T-cell (primary cell): ENCODE measurements around the gene MARCKS. TPM values are rescaled to one million over a fixed set of nuclear protein-coding genes. Genes with fewer than 3 reads are reported as not detected.

ENCODE experiments used
- ATAC-seq, 4 experiments: fragments of 200-7000 bp in 3 of 4; fragments of 150-1000 bp in 1 of 4; cut with Tn5 transposase; replicated peaks in 1 of 4; 1 replicate in 3 of 4; 2 replicates in 1 of 4; pipeline ENCODE4 v1.10.0; 2021; ENCODE audit warnings: moderate library complexity in 3 of 4, mild to moderate bottlenecking in 2 of 4, moderate number of reproducible peaks in 1 of 4
- CTCF ChIA-PET, 2 donors: fragments of 300-600 bp; sonication (Branson Sonifier 250); formaldehyde crosslinking; loops; one replicate each; lab custom pipeline; 2022; ENCODE audit warnings: antibody characterized with exemption in 2 of 2; lab: Charles Lee
- POLR2A ChIA-PET, 2 donors: fragments of 300-600 bp; sonication (Branson Sonifier 250); formaldehyde crosslinking; loops; one replicate each; lab custom pipeline; 2022; ENCODE audit warnings: antibody characterized with exemption in 2 of 2; lab: Charles Lee
- DNase-seq, 35 experiments: peaks; one replicate each; pipeline versions ENCODE4 v3.0.0 to v3.0.0-alpha.2; 2013 to 2023
- H3K27ac ChIP-seq: one replicate; pipeline ENCODE4 v1.5.1; 2013; ENCODE audit warnings: low read length
- H3K27me3 ChIP-seq, 2 experiments: replicated peaks in 1 of 2; 1 replicate in 1 of 2; 2 replicates in 1 of 2; pipeline versions ENCODE4 v1.6.1 to v1.7.0; 2013; ENCODE audit warnings: low read length in 1 of 2, mixed read lengths in 1 of 2; ENCODE audit not compliant: control insufficient read depth in 2 of 2, insufficient read depth in 2 of 2; ENCODE audit errors: extremely low read depth in 1 of 2
- H3K36me3 ChIP-seq, 2 donors: 1 replicate in 1 of 2; 2 replicates in 1 of 2; pipeline versions ENCODE4 v1.6.1 to v1.7.0; 2013; ENCODE audit warnings: low read length in 1 of 2; ENCODE audit not compliant: control insufficient read depth in 2 of 2, insufficient read depth in 1 of 2; ENCODE audit errors: extremely low read depth in 1 of 2
- H3K4me1 ChIP-seq, 2 experiments: 1 replicate in 1 of 2; 2 replicates in 1 of 2; pipeline versions ENCODE4 v1.6.1 to v1.7.0; 2013; ENCODE audit warnings: low read length in 2 of 2, mixed read lengths in 1 of 2; ENCODE audit not compliant: insufficient read depth in 2 of 2, control insufficient read depth in 1 of 2; ENCODE audit errors: extremely low read depth in 1 of 2
- H3K4me3 ChIP-seq, 2 donors: 1 replicate in 1 of 2; 2 replicates in 1 of 2; pipeline versions ENCODE4 v1.5.1 to v1.7.0; 2013; ENCODE audit warnings: mild to moderate bottlenecking in 2 of 2, low read length in 1 of 2, moderate library complexity in 1 of 2; ENCODE audit not compliant: control insufficient read depth in 1 of 2; ENCODE audit errors: extremely low read depth in 1 of 2
- H3K9me3 ChIP-seq: 2 replicates; pipeline ENCODE4 v1.7.0; 2013
- H3K27ac Mint-ChIP-seq, 2 donors: one replicate each; pipeline ENCODE4 v1.8.0; 2020 to 2021; ENCODE audit warnings: mild to moderate bottlenecking in 2 of 2, mixed read lengths in 2 of 2
- H3K27me3 Mint-ChIP-seq, 2 donors: one replicate each; pipeline ENCODE4 v1.8.0; 2021 to 2022; ENCODE audit warnings: mixed read lengths in 2 of 2
- H3K36me3 Mint-ChIP-seq: one replicate; pipeline ENCODE4 v1.8.0; 2021; ENCODE audit warnings: mixed read lengths
- H3K4me1 Mint-ChIP-seq, 3 donors: one replicate each; pipeline ENCODE4 v1.8.0; 2020 to 2022; ENCODE audit warnings: mixed read lengths in 3 of 3, mild to moderate bottlenecking in 1 of 3
- H3K4me3 Mint-ChIP-seq, 3 donors: one replicate each; pipeline ENCODE4 v1.8.0; 2020 to 2022; ENCODE audit warnings: mild to moderate bottlenecking in 3 of 3, mixed read lengths in 3 of 3, moderate library complexity in 3 of 3
- H3K9me3 Mint-ChIP-seq, 3 donors: one replicate each; pipeline ENCODE4 v1.8.0; 2020 to 2022; ENCODE audit warnings: mixed read lengths in 3 of 3
- WGBS: methylation state at CpG from one replicate; pipeline ENCODE4 v1.1.5; 2013; ENCODE audit warnings: missing lambda C conversion rate; ENCODE audit not compliant: insufficient coverage; 5-methylcytosine and 5-hydroxymethylcytosine counted together
- total RNA-seq, 35 experiments: library from RNA in 6 of 35; stranded (reverse) in 6 of 35; fragments of 120-200 nt in 1 of 35; gene quantifications; one replicate each; pipeline versions ENCODE4 v1.2.1 to v1.2.4 and lab custom pipeline; 2013 to 2026

The MARCKS gene
- total RNA-seq, 5 donors from 2014 or later (not counting 1 experiment from before 2014, with no cell fraction given): 0.33 to 2.6 (median 1.2) TPM

DNA sequence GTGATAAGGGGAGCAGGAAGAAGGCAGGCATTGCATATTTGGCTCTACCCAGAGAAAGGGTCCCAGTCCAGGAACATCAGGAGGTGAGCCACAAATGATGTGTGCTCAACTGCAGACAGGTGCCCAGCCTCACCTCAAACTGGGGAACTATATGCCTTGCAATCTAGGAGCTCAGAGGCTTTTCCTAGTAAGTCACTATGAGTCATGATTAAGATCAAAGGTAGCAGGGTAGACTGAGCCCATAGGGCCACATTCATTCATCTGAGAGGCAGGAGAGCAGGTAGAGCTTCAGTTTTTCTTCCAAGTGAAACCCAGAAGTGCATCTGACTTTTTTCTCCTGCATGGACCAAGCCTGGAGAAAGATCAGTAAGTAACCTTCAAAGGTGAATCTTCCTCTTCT is 31.3 kb downstream of the MARCKS start:
- CTCF ChIA-PET: no interaction called here

GRCh38 chr6:113888956-113889630 is 31.9 kb downstream of the MARCKS start:
- Mint-ChIP-seq H3K4me3 (no peak overlapping the region), H3K36me3 (no peaks in the 10 kb centered on the region), H3K9me3 (peaks cover 0 to 11% (median 0%) of the 10 kb centered on the region in 3 donors), H3K27me3 (peaks cover 7 to 24% of the 10 kb centered on the region in 2 donors), H3K4me1 (no peaks in the 10 kb centered on the region), H3K27ac (no peak overlapping the region)
- Histone ChIP-seq H3K9me3 (no peaks in the 10 kb centered on the region), H3K27me3 (no peaks in the 10 kb centered on the region), H3K27ac (no peak overlapping the region), H3K36me3 (no peaks in the 10 kb centered on the region), H3K4me3 (no peak overlapping the region), H3K4me1 (no peaks in the 10 kb centered on the region)
- ATAC-seq (no peak), DNase-seq (no peak)
- ChIA-PET CTCF (interaction anchor here in 1 of 2 donors (0.8 kb wide), 1 partner anchor 20 kb away, joined by 3 read pairs; no protein-coding TSS in a partner anchor), POLR2A (interaction anchor here in 1 of 2 donors (0.6 kb wide), 1 partner anchor 1311 kb away, joined by 3 read pairs; no protein-coding TSS in a partner anchor)
- no CpG with 5 or more reads among the region's 3 CpGs for WGBS

More for the DNA sequence above, 31.3 kb downstream of the MARCKS start:
- Histone ChIP-seq H3K27me3 (no peaks in the 10 kb centered on the region), H3K27ac (no peak overlapping the region), H3K9me3 (no peaks in the 10 kb centered on the region), H3K4me3 (no peak overlapping the region), H3K4me1 (no peaks in the 10 kb centered on the region), H3K36me3 (no peaks in the 10 kb centered on the region)
- POLR2A ChIA-PET: interaction anchor here in 1 of 2 donors (0.6 kb wide), 1 partner anchor 1310 kb away, joined by 3 read pairs; no protein-coding TSS in a partner anchor
- Mint-ChIP-seq H3K27me3 (peaks cover 7 to 24% of the 10 kb centered on the region in 2 donors), H3K9me3 (peaks cover 0 to 11% (median 0%) of the 10 kb centered on the region in 3 donors), H3K36me3 (no peaks in the 10 kb centered on the region), H3K27ac (no peak overlapping the region), H3K4me1 (no peaks in the 10 kb centered on the region), H3K4me3 (no peak overlapping the region)
- no peak for ATAC-seq
- no peak for DNase-seq

- Mint-ChIP-seq H3K27ac (no peak overlapping the region), H3K4me3 (no peak overlapping the region)
Measured at GRCh38 chr6:113893451-113893850, 36.3 kb downstream of the MARCKS start.

DNA sequence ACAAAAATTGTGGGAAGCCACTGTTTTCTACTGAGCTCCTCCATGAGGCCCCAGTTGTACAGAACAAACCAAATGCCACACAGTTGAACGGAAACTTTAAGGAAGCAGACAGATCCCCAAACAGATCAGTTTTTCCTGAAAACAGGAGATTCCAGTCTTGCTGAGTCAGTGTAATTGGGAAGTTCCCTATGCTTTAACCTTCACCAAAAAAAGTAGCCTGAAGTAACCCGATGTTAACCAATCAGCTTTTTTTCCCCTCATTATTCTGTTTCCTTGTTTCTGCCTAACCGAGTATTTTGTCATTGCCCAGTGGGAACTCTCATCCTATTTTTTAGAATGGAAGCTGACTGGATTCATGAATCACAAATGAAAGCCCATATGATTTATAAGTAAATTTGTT is 36.7 kb downstream of the MARCKS start:
- CTCF ChIA-PET: no interaction called here
- no peaks in the 10 kb centered on the region for H3K9me3 ChIP-seq
- no peak overlapping the region for H3K27ac ChIP-seq
- no peak overlapping the region for H3K4me3 ChIP-seq
- no peak for ATAC-seq
- DNase-seq: no peak
- H3K27ac Mint-ChIP-seq: no peak overlapping the region
- WGBS: 83% methylated on average over 2 of the region's 3 CpGs
- H3K4me1 ChIP-seq: no peaks in the 10 kb centered on the region
- H3K27me3 ChIP-seq: no peaks in the 10 kb centered on the region
- POLR2A ChIA-PET: no interaction called here
- no peaks in the 10 kb centered on the region for H3K36me3 ChIP-seq
- H3K4me3 Mint-ChIP-seq: no peak overlapping the region
- no peaks in the 10 kb centered on the region for H3K4me1 Mint-ChIP-seq
- H3K36me3 Mint-ChIP-seq: no peaks in the 10 kb centered on the region
- H3K27me3 Mint-ChIP-seq: peaks cover 14 to 19% of the 10 kb centered on the region in 2 donors
- H3K9me3 Mint-ChIP-seq: peaks cover 0 to 11% (median 0%) of the 10 kb centered on the region in 3 donors

More at GRCh38 chr6:113893451-113893850, 36.3 kb downstream of the MARCKS start:
- ChIA-PET POLR2A (no interaction called here), CTCF (no interaction called here)
- DNase-seq: no peak
- H3K36me3 ChIP-seq: no peaks in the 10 kb centered on the region
- no peak overlapping the region for H3K4me3 ChIP-seq
- H3K9me3 ChIP-seq: no peaks in the 10 kb centered on the region
- peaks cover 14 to 20% of the 10 kb centered on the region in 2 donors for H3K27me3 Mint-ChIP-seq
- no peaks in the 10 kb centered on the region for H3K4me1 Mint-ChIP-seq
- H3K27ac ChIP-seq: no peak overlapping the region
- peaks cover 0 to 11% (median 0%) of the 10 kb centered on the region in 3 donors for H3K9me3 Mint-ChIP-seq
- no peaks in the 10 kb centered on the region for H3K36me3 Mint-ChIP-seq
- ATAC-seq: no peak
- no peaks in the 10 kb centered on the region for H3K4me1 ChIP-seq
- no peaks in the 10 kb centered on the region for H3K27me3 ChIP-seq

DNA sequence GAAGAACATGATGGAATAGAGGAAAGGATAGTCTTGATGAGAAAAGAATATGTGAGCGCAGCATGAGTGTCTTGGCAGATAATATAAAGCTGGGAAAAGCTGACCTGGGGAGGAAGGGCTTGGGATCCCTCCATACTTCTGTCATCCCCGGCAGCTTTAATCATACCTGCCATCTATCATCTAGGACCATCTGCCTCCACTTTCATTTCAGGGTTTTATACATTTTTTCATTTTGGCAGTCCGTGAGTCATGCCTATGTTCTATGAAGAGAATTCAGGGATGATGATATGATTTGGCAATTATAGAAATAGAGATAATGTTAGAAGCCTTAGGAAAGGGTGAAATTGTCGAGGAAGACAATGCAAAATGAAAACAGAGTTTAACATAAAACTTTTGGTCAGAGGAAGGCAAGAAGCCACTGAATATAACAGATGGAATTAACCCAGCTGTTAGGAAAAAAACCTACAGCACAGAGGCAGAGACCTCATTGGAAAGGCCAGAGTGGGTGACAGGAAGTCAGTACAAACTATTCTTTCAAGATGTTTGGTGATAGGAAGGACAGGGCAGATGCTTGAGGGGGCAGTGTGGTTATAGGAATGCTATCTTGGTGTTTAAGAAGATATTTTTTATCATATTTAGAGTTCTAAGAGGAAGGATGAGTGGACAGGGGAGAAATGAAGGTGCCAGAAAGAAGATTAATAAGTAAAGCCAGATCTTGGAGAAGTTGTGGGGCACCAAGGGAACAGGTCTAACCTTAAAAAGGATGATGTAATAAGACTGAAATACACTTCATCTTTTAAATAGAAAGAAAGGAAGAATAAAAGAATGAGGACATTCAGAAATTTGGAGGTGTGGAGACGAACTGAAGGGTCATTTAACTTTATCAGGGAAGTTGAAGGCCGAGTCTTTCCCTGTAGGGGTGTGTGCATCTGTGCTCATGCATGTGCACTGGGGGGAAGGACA is 37.8 kb downstream of the MARCKS start:
- no peaks in the 10 kb centered on the region for H3K9me3 ChIP-seq
- H3K4me3 ChIP-seq: no peak overlapping the region
- no peaks in the 10 kb centered on the region for H3K36me3 Mint-ChIP-seq
- peaks cover 0 to 11% (median 0%) of the 10 kb centered on the region in 3 donors for H3K9me3 Mint-ChIP-seq
- H3K4me3 Mint-ChIP-seq: no peak overlapping the region
- peaks cover 12 to 19% of the 10 kb centered on the region in 2 donors for H3K27me3 Mint-ChIP-seq
- ChIA-PET POLR2A (no interaction called here), CTCF (no interaction called here)
- 68% methylated on average over 3 of the region's 6 CpGs for WGBS
- H3K4me1 Mint-ChIP-seq: no peaks in the 10 kb centered on the region
- H3K27me3 ChIP-seq: no peaks in the 10 kb centered on the region
- H3K27ac Mint-ChIP-seq: no peak overlapping the region
- no peaks in the 10 kb centered on the region for H3K4me1 ChIP-seq
- no peak for ATAC-seq
- no peaks in the 10 kb centered on the region for H3K36me3 ChIP-seq
- no peak for DNase-seq
- no peak overlapping the region for H3K27ac ChIP-seq

DNA sequence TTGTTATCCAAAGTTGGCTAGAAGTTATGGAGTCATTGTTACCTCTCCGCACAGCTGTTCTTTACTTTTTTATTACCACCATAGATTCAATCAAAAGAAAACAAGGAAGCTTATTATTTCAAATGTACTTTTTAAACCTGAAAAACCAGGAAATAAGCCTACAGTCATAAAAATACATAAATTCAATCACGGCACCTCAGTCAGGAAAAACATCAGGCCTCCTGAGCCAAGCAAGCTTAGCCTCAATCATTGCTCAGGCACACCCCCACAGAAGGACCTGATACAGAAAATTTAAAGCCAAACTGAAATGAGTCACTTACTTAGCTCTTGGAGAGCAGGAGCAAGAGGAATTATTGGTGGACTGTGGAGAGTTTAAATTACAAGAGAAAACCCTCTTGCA is 44.3 kb downstream of the MARCKS start:
- Histone ChIP-seq H3K36me3 (no peaks in the 10 kb centered on the region), H3K9me3 (no peaks in the 10 kb centered on the region), H3K27me3 (no peaks in the 10 kb centered on the region), H3K4me1 (no peaks in the 10 kb centered on the region), H3K27ac (no peak overlapping the region), H3K4me3 (no peak overlapping the region)
- H3K27ac Mint-ChIP-seq: no peak overlapping the region
- 83% methylated on average over 1 of the region's 2 CpGs for WGBS
- CTCF ChIA-PET: interaction anchor here in 1 of 2 donors (0.5 kb wide), 1 partner anchor 559 kb away, joined by 7 read pairs; no protein-coding TSS in a partner anchor
- H3K4me3 Mint-ChIP-seq: no peak overlapping the region
- DNase-seq (no peak), ATAC-seq (no peak)
- H3K27me3 Mint-ChIP-seq: peaks cover 5 to 6% of the 10 kb centered on the region in 2 donors
- POLR2A ChIA-PET: no interaction called here
- H3K9me3 Mint-ChIP-seq: no peaks in the 10 kb centered on the region
- H3K36me3 Mint-ChIP-seq: no peaks in the 10 kb centered on the region
- H3K4me1 Mint-ChIP-seq: no peaks in the 10 kb centered on the region
